Heart left ventricle (tissue), 16 donors: ENCODE results near the gene GRAPL. TPM values are rescaled to one million over a fixed set of nuclear protein-coding genes. Genes with fewer than 3 reads are reported as not detected.
A peak's percentile ranks its signal among the peaks of the same experiment; 100 is the strongest.
"Not testable (repeated sequence)": the region's sequence is repeated elsewhere in the genome, so short reads cannot be mapped to it uniquely, and the experiment has no call there.

ENCODE experiments used
- ATAC-seq, 4 donors: fragments of 200-7000 bp; cut with Tn5 transposase; one replicate each; pipeline ENCODE4 v1.9.1; 2020 to 2022; ENCODE audit warnings: moderate library complexity in 4 of 4, mild to moderate bottlenecking in 3 of 4, moderate number of reproducible peaks in 1 of 4
- DNase-seq, 5 donors: peaks; one replicate each; pipeline ENCODE4 v3.0.0-alpha.2; 2020
- H3K27ac ChIP-seq, 12 donors: fragments of 200-600 bp; sonication (generic) in 4 of 12; one replicate each; pipeline versions ENCODE4 v1.5.0 to v1.8.0; 2016 to 2022; ENCODE audit warnings: mild to moderate bottlenecking in 2 of 12
- H3K27me3 ChIP-seq, 9 donors: fragments of 200-600 bp; sonication (generic) in 2 of 9; one replicate each; pipeline versions ENCODE4 v1.5.1 to v1.8.0; 2016 to 2022; ENCODE audit warnings: mild to moderate bottlenecking in 3 of 9
- H3K36me3 ChIP-seq, 9 donors: fragments of 200-600 bp; sonication (generic) in 2 of 9; one replicate each; pipeline versions ENCODE4 v1.5.0 to v1.8.0; 2018 to 2022; ENCODE audit warnings: mild to moderate bottlenecking in 2 of 9
- H3K4me1 ChIP-seq, 12 donors: fragments of 200-600 bp; sonication (generic) in 4 of 12; one replicate each; pipeline versions ENCODE4 v1.5.0 to v1.8.0; 2016 to 2022; ENCODE audit warnings: mild to moderate bottlenecking in 3 of 12
- H3K4me3 ChIP-seq, 12 donors: fragments of 200-600 bp; sonication (generic) in 4 of 12; one replicate each; pipeline versions ENCODE4 v1.5.0 to v1.8.0; 2017 to 2022; ENCODE audit warnings: mild to moderate bottlenecking in 9 of 12, moderate library complexity in 4 of 12
- H3K9me3 ChIP-seq, 12 donors: fragments of 200-600 bp; sonication (generic) in 4 of 12; one replicate each; pipeline versions ENCODE4 v1.5.0 to v1.8.0; 2016 to 2022; ENCODE audit warnings: mild to moderate bottlenecking in 1 of 12
- WGBS, 4 donors: extraction: QIAGEN DNeasy Blood & Tissue Kit in 2 of 4; methylation state at CpG; one replicate each; pipeline versions ENCODE4 v1.1.5 to v1.1.7; 2013 to 2018; 5-methylcytosine and 5-hydroxymethylcytosine counted together
- intact Hi-C, 10 donors: fragments of 100-400 bp; cut with DNase I; formaldehyde crosslinking; loops; one replicate each; pipeline versions ENCODE4 v1.11.1 to v1.14.2; 2022
- long read RNA-seq, 3 donors: library from polyadenylated mRNA; unstranded; transcript quantifications; one replicate each; pipeline ENCODE4 v2.0.0, GENCODE V29; 2020 to 2021
- polyA plus RNA-seq, 2 donors: library from polyadenylated mRNA; stranded (reverse); fragments of 200-250 nt; gene quantifications; one replicate each; pipeline ENCODE4 v1.2.3, GENCODE V29; 2013
- total RNA-seq, 9 donors: library from RNA; depleted of rRNA in 2 of 9; stranded (reverse); fragments of >200 nt in 2 of 9; fragmentation: NEBNext Ultra II Directional in 3 of 9; extraction: Animal tissue kit (Norgen Biotek cat#: 25700) in 3 of 9; gene quantifications; one replicate each; pipeline versions ENCODE4 v1.1.0 to v1.2.4, GENCODE V29; 2016 to 2023
- donor health status: ischemic (EF 13 %, LVEDD 7.1; RV severe dilation, severe dysfunction).
- donor health status: healthy with polysubstance abuse.
- donor health status: DM: no; HTN: yes; CAD: no.
- donor health status: DM: no; HTN: no; CAD: no.
- donor health status: ischemic (EF 25% LVEDD 6.9; RV normal size, moderate dysfunction).
- donor health status: ischemic (EF 25% LVEDD 5.7; RV mildly dilated, moderate dysfunction).
- donor health status: healthy.
- donor health status: DM: yes; HTN: yes; CAD: no.
- donor health status: ischemic (EF 35%, LVEDD 5.7; RV mildly dilated, moderate dysfunction).
- donor health status: nonischemic (EF 11% LVEDD 7.7; RV severe dilation, severe dysfunction).
- donor health status: DM: yes; HTN: yes; CAD: no.
- donor health status: PGD.
- donor health status: ischemic (EF 29% LVEDD 5.4; RV normal size, mild dysfunction).
- donor health status: nonischemic (EF 23%, LVEDD 6.1; RV moderate dilation, normal function).

GRAPL gene
- 1 to 10 TPM in 5 of 9 donors, under 1 TPM in 3, not detected in 1; 0.69 to 5.9 (median 1.5) TPM for total RNA-seq
- polyA plus RNA-seq, result 1 to 10 TPM; 1.5 to 2.0 TPM
- long read RNA-seq, donor 1, partial matches to known transcripts, result 0 of 2 reads
- long read RNA-seq, donor 1, other reads (novel, unspliced or antisense), result 2 of 2 reads
- long read RNA-seq, donor 2, partial matches to known transcripts, result 0 of 1 reads
- long read RNA-seq, donor 2, other reads (novel, unspliced or antisense), result 0 of 1 reads
- long read RNA-seq, donor 3, result 0 reads

- H3K4me1 ChIP-seq, H3K9me3 ChIP-seq, H3K4me3 ChIP-seq, DNase-seq, H3K36me3 ChIP-seq, intact Hi-C loops, H3K27ac ChIP-seq, H3K27me3 ChIP-seq: not testable (repeated sequence)
- WGBS, 4 donors, result no CpG with 5 or more reads among the region's 14 CpGs
- ATAC-seq, result peak in 3 of 4 donors; percentile 50 to 82 (median 51)
Measured at GRCh38 chr17:19127148-19127980, at the start of gene GRAPL. TSS of gene GRAPL (plus strand) at chr17:19127589. CDS start at chr17:19127620, 31 bp downstream.

GRCh38 chr17:19088804-19089685, 38.3 kb upstream of the GRAPL start:
- DNase-seq (peak in 2 of 5 donors; percentile 6 to 46), ATAC-seq (peak; percentile 83 to 92 (median 89))
- intact Hi-C loops, H3K27me3 ChIP-seq, H3K4me1 ChIP-seq, H3K9me3 ChIP-seq, H3K36me3 ChIP-seq: not testable (repeated sequence)
- H3K27ac ChIP-seq, result peak overlapping the region in 4 of 12 donors; percentile 64 to 76 (median 68)
- peak overlapping the region in 4 of 12 donors; percentile 27 to 40 (median 34) for H3K4me3 ChIP-seq
- WGBS, 4 donors, result 0 to 2% methylated on average over 2 to 9 of the region's 77 CpGs; no CpG with 5 or more reads in 2 of the 4 donors

GRCh38 chr17:19090058-19090772, 37.2 kb upstream of the GRAPL start:
- H3K9me3 ChIP-seq, H3K27ac ChIP-seq, H3K4me1 ChIP-seq, DNase-seq, H3K36me3 ChIP-seq, ATAC-seq, intact Hi-C loops, H3K4me3 ChIP-seq, H3K27me3 ChIP-seq: not testable (repeated sequence)
- WGBS, 4 donors, result no CpG with 5 or more reads among the region's 13 CpGs

- peak overlapping the region in 2 of 12 donors; percentile 52 to 70 for H3K27ac ChIP-seq
- intact Hi-C loops, H3K4me3 ChIP-seq, H3K4me1 ChIP-seq, H3K9me3 ChIP-seq, H3K27me3 ChIP-seq, H3K36me3 ChIP-seq: not testable (repeated sequence)
- 58 to 74% methylated on average over 12 of the region's 15 CpGs; no CpG with 5 or more reads in 2 of the 4 donors for WGBS, 4 donors
- ATAC-seq, result peak; percentile 9 to 74 (median 67)
- peak in 3 of 5 donors; percentile 19 to 64 (median 27) for DNase-seq
Measured at GRCh38 chr17:19092737-19093683, 34.4 kb upstream of the GRAPL start.

GRCh38 chr17:19093684-19094438, 33.5 kb upstream of the GRAPL start:
- WGBS, 4 donors, result 96 to 98% (median 97%) methylated on average over 4 to 7 of the region's 15 CpGs
- ATAC-seq, intact Hi-C loops, H3K4me3 ChIP-seq, H3K4me1 ChIP-seq, H3K36me3 ChIP-seq, H3K27me3 ChIP-seq, H3K9me3 ChIP-seq: not testable (repeated sequence)
- H3K27ac ChIP-seq, result peak overlapping the region in 2 of 12 donors; percentile 52 to 70
- peak in 3 of 5 donors; percentile 4 to 27 (median 13) for DNase-seq

- ATAC-seq, H3K36me3 ChIP-seq, intact Hi-C loops, H3K4me1 ChIP-seq, H3K27ac ChIP-seq, H3K27me3 ChIP-seq, H3K4me3 ChIP-seq, H3K9me3 ChIP-seq: not testable (repeated sequence)
- peak in 1 of 5 donors; percentile 4 for DNase-seq
- 30 to 40% methylated on average over 3 of the region's 6 CpGs; no CpG with 5 or more reads in 2 of the 4 donors for WGBS, 4 donors
Measured at GRCh38 chr17:19108517-19108916, 18.9 kb upstream of the GRAPL start.

GRCh38 chr17:19110189-19111097, 16.9 kb upstream of the GRAPL start:
- H3K27me3 ChIP-seq, intact Hi-C loops: not testable (repeated sequence)
- 0% methylated on average over 1 to 2 of the region's 45 CpGs; no CpG with 5 or more reads in 2 of the 4 donors for WGBS, 4 donors

More at GRCh38 chr17:19110189-19111097, 16.9 kb upstream of the GRAPL start:
- peak overlapping the region in 3 of 12 donors; percentile 83 to 91 (median 86) for H3K27ac ChIP-seq
- ATAC-seq, result peak; percentile 48 to 84 (median 80)
- not testable (repeated sequence) for H3K4me1 ChIP-seq, DNase-seq, H3K36me3 ChIP-seq, H3K9me3 ChIP-seq
- peak overlapping the region in 6 of 12 donors; percentile 45 to 61 (median 56) for H3K4me3 ChIP-seq
